Testis (tissue), 2 donors: ENCODE measurements around the gene DES.

ENCODE experiments used
- CTCF ChIP-seq, 3 experiments: fragments of 450-650 bp in 2 of 3; fragments of 200-600 bp in 1 of 3; sonication (generic) in 1 of 3; IDR thresholded peaks; one replicate each; pipeline ENCODE4 v1.5.1; 2016 to 2019; ENCODE audit warnings: antibody characterized with exemption in 3 of 3, mild to moderate bottlenecking in 2 of 3, moderate library complexity in 1 of 3
- POLR2A ChIP-seq: fragments of 450-650 bp; IDR thresholded peaks from one replicate; pipeline ENCODE4 v1.6.1; 2017; ENCODE audit warnings: antibody characterized with exemption, mild to moderate bottlenecking, moderate library complexity

GRCh38 chr2:219473511-219473910 is 55.3 kb downstream of the DES start:
- TF ChIP-seq CTCF (IDR thresholded peaks at IDR 0.05) (no peak), POLR2A (no peak)
